K562 (cell line): ENCODE data around the gene CHRDL1. TPM values are rescaled to one million over a fixed set of nuclear protein-coding genes. Genes with fewer than 3 reads are reported as not detected.

Experiments
- ATAC-seq: fragments of 200-7000 bp; cut with Tn5 transposase; 3 replicates; pipeline ENCODE4 v1.9.1; 2020; ENCODE audit warnings: moderate library complexity
- BruUV-seq: library from RNA; stranded (reverse); fragments of 400-500 nt; replicated peaks from 2 replicates; lab custom pipeline; 2021; lab: Mats Ljungman, UMichigan
- CTCF ChIA-PET: fragments of 300-600 bp; formaldehyde crosslinking; extraction: SDS; loops from one replicate; lab custom pipeline; 2021; ENCODE audit warnings: low intra/inter-chr PET ratio; lab: Yijun Ruan, JAX
- POLR2A ChIA-PET: fragments of 300-600, 350-650 bp; sonication (Branson Sonifier 250); formaldehyde crosslinking; extraction: SDS; loops from one replicate; lab custom pipeline; 2021; ENCODE audit warnings: antibody characterized with exemption, inconsistent platforms; lab: Yijun Ruan, JAX
- DNase-seq, 4 experiments: peaks; one replicate each; pipeline versions ENCODE4 v3.0.0 to v3.0.0-alpha.2; 2011 to 2018; ENCODE audit warnings: low spot score in 3 of 4, mixed read lengths in 3 of 4; ENCODE audit errors: extremely low read depth in 1 of 4
- FAIRE-seq: peaks from 2 replicates; lab custom pipeline; 2011; peaks lifted over from hg19 to GRCh38; lab: Jason Lieb, UNC
- H2AFZ ChIP-seq: 2 replicates; pipeline ENCODE4 v1.6.0; 2011; ENCODE audit warnings: low read depth, low read length, control low read depth, inconsistent platforms
- H3K27ac ChIP-seq: fragments of 200-600 bp; 3 replicates; pipeline ENCODE4 v1.8.0; 2011; ENCODE audit warnings: low read depth, mild to moderate bottlenecking, control low read depth, inconsistent platforms, low read length, moderate library complexity, mixed read lengths; ENCODE audit errors: extremely low read depth
- H3K27me3 ChIP-seq, 2 experiments: fragments of 300-600 bp in 1 of 2; 2 replicates in 1 of 2; 3 replicates in 1 of 2; pipeline versions ENCODE4 v1.6.0 to v1.8.0; 2011; ENCODE audit warnings: inconsistent platforms in 2 of 2, low read length in 2 of 2, mild to moderate bottlenecking in 1 of 2, mixed read lengths in 1 of 2, moderate library complexity in 1 of 2; ENCODE audit not compliant: control insufficient read depth in 2 of 2, insufficient read depth in 2 of 2
- H3K36me3 ChIP-seq: fragments of 300-600 bp; 3 replicates; pipeline ENCODE4 v1.8.0; 2011; ENCODE audit warnings: mild to moderate bottlenecking, low read length, inconsistent platforms; ENCODE audit not compliant: control insufficient read depth, insufficient read depth
- H3K4me1 ChIP-seq, 2 experiments: fragments of 200-600 bp in 1 of 2; replicated peaks in 1 of 2; 2 replicates in 1 of 2; 3 replicates in 1 of 2; pipeline versions ENCODE4 v1.5.1 to v1.8.0; 2011; ENCODE audit warnings: inconsistent platforms in 2 of 2, low read length in 2 of 2, mild to moderate bottlenecking in 1 of 2, mixed read lengths in 1 of 2, moderate library complexity in 1 of 2; ENCODE audit not compliant: control insufficient read depth in 2 of 2, insufficient read depth in 2 of 2
- H3K4me2 ChIP-seq: 2 replicates; pipeline ENCODE4 v1.6.1; 2011; ENCODE audit warnings: low read length, control low read depth, inconsistent platforms, mixed read lengths; ENCODE audit not compliant: insufficient read depth
- H3K4me3 ChIP-seq: fragments of 200-600 bp; sonication (generic), shearing (Covaris generic); 2 replicates; pipeline ENCODE4 v1.5.1; 2016; ENCODE audit warnings: control low read depth, inconsistent platforms
- H3K79me2 ChIP-seq: fragments of 200-600 bp; 3 replicates; pipeline ENCODE4 v1.8.0; 2011; ENCODE audit warnings: low read length, inconsistent platforms; ENCODE audit not compliant: control insufficient read depth, insufficient read depth
- H3K9ac ChIP-seq, 2 experiments: 2 replicates each; pipeline versions ENCODE4 v1.6.0 to v1.6.1; 2011; ENCODE audit warnings: low read depth in 2 of 2, low read length in 2 of 2, control low read depth in 1 of 2, inconsistent platforms in 1 of 2, mild to moderate bottlenecking in 1 of 2, mixed read lengths in 1 of 2; ENCODE audit not compliant: insufficient read depth in 1 of 2
- H3K9me1 ChIP-seq: one replicate; pipeline ENCODE4 v1.6.0; 2011; ENCODE audit warnings: inconsistent platforms, mild to moderate bottlenecking, low read length, moderate library complexity; ENCODE audit not compliant: control insufficient read depth, insufficient read depth
- H3K9me3 ChIP-seq: replicated peaks from 2 replicates; pipeline ENCODE4 v1.5.1; 2011; ENCODE audit warnings: low read depth, low read length, inconsistent platforms; ENCODE audit not compliant: control insufficient read depth, insufficient read depth
- H4K20me1 ChIP-seq: replicated peaks from 2 replicates; pipeline ENCODE4 v1.6.1; 2011; ENCODE audit warnings: low read length, inconsistent platforms, mixed read lengths; ENCODE audit not compliant: control insufficient read depth, insufficient read depth
- CHD4 ChIP-seq: fragments of 200-600 bp; sonication (generic); IDR thresholded peaks from 3 replicates; pipeline ENCODE4 v1.6.1; 2012; ENCODE audit warnings: low read depth, mild to moderate bottlenecking, mixed read lengths, low read length, inconsistent platforms; ENCODE audit not compliant: insufficient read depth, insufficient replicate concordance, poor library complexity, severe bottlenecking
- CREBBP ChIP-seq: IDR thresholded peaks from one replicate; pipeline ENCODE4 v1.6.1; 2012; ENCODE audit warnings: low read depth, mild to moderate bottlenecking, control low read depth, inconsistent platforms, low read length
- GATAD2A ChIP-seq: fragments of 450-650 bp; IDR thresholded peaks from 2 replicates; pipeline ENCODE4 v1.6.1; 2017
- GTF2F1 ChIP-seq: IDR thresholded peaks from 2 replicates; pipeline ENCODE4 v1.6.1; 2011; ENCODE audit warnings: low read depth, low read length, improper control_type of control experiment
- HDAC1 ChIP-seq, 2 experiments: fragments of 450-650 bp; IDR thresholded peaks; 2 replicates each; pipeline ENCODE4 v1.6.1; 2016 to 2017; ENCODE audit warnings: inconsistent platforms in 1 of 2, mild to moderate bottlenecking in 1 of 2, moderate library complexity in 1 of 2
- RHOXF2B ChIP-seq: fragments of 250-450 bp; sonication (Bioruptor Pico); conservative IDR thresholded peaks from 2 replicates; pipeline ENCODE4 v1.5.1; 2021
- TAF15 ChIP-seq: fragments of 200-400 bp; formaldehyde crosslinking; IDR thresholded peaks from 2 replicates; pipeline ENCODE4 v1.6.1; 2017; ENCODE audit warnings: mild to moderate bottlenecking, low read depth, low read length, moderate library complexity
- TAL1 ChIP-seq: fragments of 450-650 bp; IDR thresholded peaks from 2 replicates; pipeline ENCODE4 v1.6.1; 2016; ENCODE audit warnings: mild to moderate bottlenecking
- ZNF23 ChIP-seq: fragments of 250-450 bp; sonication (Bioruptor Pico); IDR thresholded peaks from 2 replicates; pipeline ENCODE4 v1.4.0; 2020; ENCODE audit warnings: mild to moderate bottlenecking
- ZNF239 ChIP-seq: fragments of 250-450 bp; sonication (Bioruptor Pico); IDR thresholded peaks from 2 replicates; pipeline ENCODE4 v1.4.0; 2020; ENCODE audit warnings: mild to moderate bottlenecking
- ZNF551 ChIP-seq: fragments of 250-450 bp; sonication (Bioruptor Pico); IDR thresholded peaks from 2 replicates; pipeline ENCODE4 v1.5.0; 2021; ENCODE audit warnings: mild to moderate bottlenecking, moderate library complexity
- WGBS: fragments of 100-300 bp; shearing (Covaris generic); methylation state at CpG from one replicate; pipeline ENCODE4 v1.1.6; 2016; ENCODE audit warnings: low coverage, mixed read lengths; ENCODE audit not compliant: insufficient coverage; ENCODE audit errors: missing lambda C conversion rate; 5-methylcytosine and 5-hydroxymethylcytosine counted together
- in situ Hi-C: fragments of 300-500 bp; cut with MboI; formaldehyde crosslinking; loops from 4 replicates; pipeline ENCODE4 v1.15.0; 2018; ENCODE audit warnings: inconsistent platforms, mixed read lengths
- intact Hi-C: fragments of 100-400 bp; cut with micrococcal nuclease; formaldehyde crosslinking; loops from 2 replicates; pipeline ENCODE4 v1.14.2; 2022
- polyA plus RNA-seq, 8 experiments: library from polyadenylated mRNA; depleted of rRNA in 4 of 8; stranded (reverse) in 5 of 8; unstranded in 3 of 8; fragments of >200 nt; fragmentation: Nextera tagmentation in 2 of 8; fragmentation: Illumina TruSeq in 1 of 8; extraction: Ambion mirVana in 2 of 8; extraction: Trizol in 1 of 8; gene quantifications; 2 replicates each; pipeline versions ENCODE4 v1.2.1 to v1.2.3, GENCODE V29; 2011 to 2014; ENCODE audit warnings: inconsistent platforms in 1 of 8, missing spikeins in 1 of 8
- total RNA-seq, 7 experiments: library from RNA; depleted of rRNA in 6 of 7; stranded (reverse); fragments of >200 nt in 6 of 7; fragmentation: Illumina TruSeq in 2 of 7; extraction: Trizol in 2 of 7; gene quantifications; 2 replicates each; pipeline versions ENCODE4 v1.2.1 to v1.2.3, GENCODE V29; 2011 to 2021; ENCODE audit warnings: low replicate concordance in 1 of 7
- TF ChIP-seq, protein P1 (sequence below): fragments of 450-650 bp; formaldehyde crosslinking; IDR thresholded peaks from 2 replicates; pipeline ENCODE4 v1.4.0; 2020; ENCODE audit warnings: mild to moderate bottlenecking, moderate library complexity
- TF ChIP-seq, protein P2 (sequence below): fragments of 450-650 bp; IDR thresholded peaks from 2 replicates; pipeline ENCODE4 v1.6.1; 2017; ENCODE audit warnings: antibody characterized with exemption, mild to moderate bottlenecking

CHRDL1 gene
- total and polyA plus RNA-seq, 9 of the 15 experiments (the other 6 are each of a cell fraction or from before 2014, with no cell fraction given): not detected

DNA sequence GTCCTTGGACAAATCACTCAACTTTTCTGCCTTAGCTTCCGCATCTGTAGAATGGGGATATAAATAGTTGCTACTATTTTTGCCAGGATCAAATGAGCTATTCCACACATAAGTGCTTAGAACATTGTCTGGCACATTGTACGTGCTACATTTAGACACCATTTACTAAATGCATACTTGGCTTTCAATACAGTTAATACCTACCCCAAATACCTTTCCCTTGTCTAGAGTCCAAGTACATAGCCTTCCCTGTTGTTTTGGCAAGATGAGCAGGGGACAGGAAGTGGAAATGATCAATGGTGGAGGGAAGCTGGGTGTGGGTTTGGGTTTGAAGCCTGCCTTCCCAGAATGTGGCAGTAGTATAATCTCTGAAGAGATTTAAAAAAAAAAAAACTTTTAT is 82.0 kb downstream of the CHRDL1 start (continued):
- no peak for TF ChIP-seq TAL1

DNA sequence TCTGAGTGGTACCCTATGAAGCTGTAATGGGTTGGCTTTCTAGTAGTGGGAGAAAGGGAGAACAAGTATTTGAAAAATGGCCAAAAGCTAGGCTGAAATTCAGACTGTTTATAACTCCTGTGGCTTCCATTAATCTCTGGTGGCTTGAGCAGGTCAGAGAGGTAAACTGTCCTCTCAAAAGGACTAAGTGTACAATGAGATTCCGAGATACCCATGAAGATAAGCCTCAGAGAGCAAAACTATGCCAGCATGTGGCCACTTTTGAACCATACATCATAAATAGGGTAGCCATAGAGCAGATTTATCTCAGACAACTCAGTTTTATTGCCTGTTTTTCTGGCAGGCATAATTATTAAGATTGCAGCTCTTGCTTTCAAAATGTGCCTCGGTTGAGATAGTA is 89.2 kb downstream of the CHRDL1 start:
- POLR2A ChIA-PET: no interaction called here
- H4K20me1 ChIP-seq: no peaks in the 10 kb centered on the region
- H3K36me3 ChIP-seq: no peaks in the 10 kb centered on the region
- 0% methylated on average over 2 of the region's 2 CpGs for WGBS
- intact Hi-C loops: no loop called here
- DNase-seq (no peak), ATAC-seq (no peak), FAIRE-seq (no peak)
- no TSS peak for BruUV-seq
- no peaks in the 10 kb centered on the region for H3K4me1 ChIP-seq
- H3K4me3 ChIP-seq: no peak overlapping the region
- no peak overlapping the region for H3K9ac ChIP-seq
- H3K9me1 ChIP-seq: no peaks in the 10 kb centered on the region
- H2AFZ ChIP-seq: no peak overlapping the region
- in situ Hi-C loops: no loop called here
- H3K4me2 ChIP-seq: no peak overlapping the region
- H3K79me2 ChIP-seq: no peaks in the 10 kb centered on the region
- H3K27ac ChIP-seq: no peak overlapping the region
- no peaks in the 10 kb centered on the region for H3K27me3 ChIP-seq
- H3K9me3 ChIP-seq: no peaks in the 10 kb centered on the region
- CTCF ChIA-PET: no interaction called here
- TF ChIP-seq CHD4 (no peak), RHOXF2B (CRISPR knock-in tag) (no peak), GTF2F1 (no peak), GATAD2A (no peak), ZNF239 (no peak), HDAC1 (IDR thresholded peaks at IDR 0.05) (no peak), ZNF23 (CRISPR knock-in tag) (no peak), TAF15 (no peak), ZNF551 (no peak), CREBBP (no peak)
- TF ChIP-seq, protein P1, sequence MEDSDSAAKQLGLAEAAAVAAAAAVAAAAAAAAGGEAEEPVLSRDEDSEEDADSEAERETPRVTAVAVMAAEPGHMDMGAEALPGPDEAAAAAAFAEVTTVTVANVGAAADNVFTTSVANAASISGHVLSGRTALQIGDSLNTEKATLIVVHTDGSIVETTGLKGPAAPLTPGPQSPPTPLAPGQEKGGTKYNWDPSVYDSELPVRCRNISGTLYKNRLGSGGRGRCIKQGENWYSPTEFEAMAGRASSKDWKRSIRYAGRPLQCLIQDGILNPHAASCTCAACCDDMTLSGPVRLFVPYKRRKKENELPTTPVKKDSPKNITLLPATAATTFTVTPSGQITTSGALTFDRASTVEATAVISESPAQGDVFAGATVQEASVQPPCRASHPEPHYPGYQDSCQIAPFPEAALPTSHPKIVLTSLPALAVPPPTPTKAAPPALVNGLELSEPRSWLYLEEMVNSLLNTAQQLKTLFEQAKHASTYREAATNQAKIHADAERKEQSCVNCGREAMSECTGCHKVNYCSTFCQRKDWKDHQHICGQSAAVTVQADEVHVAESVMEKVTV (CRISPR knock-in tag): no peak
- TF ChIP-seq, protein P2, sequence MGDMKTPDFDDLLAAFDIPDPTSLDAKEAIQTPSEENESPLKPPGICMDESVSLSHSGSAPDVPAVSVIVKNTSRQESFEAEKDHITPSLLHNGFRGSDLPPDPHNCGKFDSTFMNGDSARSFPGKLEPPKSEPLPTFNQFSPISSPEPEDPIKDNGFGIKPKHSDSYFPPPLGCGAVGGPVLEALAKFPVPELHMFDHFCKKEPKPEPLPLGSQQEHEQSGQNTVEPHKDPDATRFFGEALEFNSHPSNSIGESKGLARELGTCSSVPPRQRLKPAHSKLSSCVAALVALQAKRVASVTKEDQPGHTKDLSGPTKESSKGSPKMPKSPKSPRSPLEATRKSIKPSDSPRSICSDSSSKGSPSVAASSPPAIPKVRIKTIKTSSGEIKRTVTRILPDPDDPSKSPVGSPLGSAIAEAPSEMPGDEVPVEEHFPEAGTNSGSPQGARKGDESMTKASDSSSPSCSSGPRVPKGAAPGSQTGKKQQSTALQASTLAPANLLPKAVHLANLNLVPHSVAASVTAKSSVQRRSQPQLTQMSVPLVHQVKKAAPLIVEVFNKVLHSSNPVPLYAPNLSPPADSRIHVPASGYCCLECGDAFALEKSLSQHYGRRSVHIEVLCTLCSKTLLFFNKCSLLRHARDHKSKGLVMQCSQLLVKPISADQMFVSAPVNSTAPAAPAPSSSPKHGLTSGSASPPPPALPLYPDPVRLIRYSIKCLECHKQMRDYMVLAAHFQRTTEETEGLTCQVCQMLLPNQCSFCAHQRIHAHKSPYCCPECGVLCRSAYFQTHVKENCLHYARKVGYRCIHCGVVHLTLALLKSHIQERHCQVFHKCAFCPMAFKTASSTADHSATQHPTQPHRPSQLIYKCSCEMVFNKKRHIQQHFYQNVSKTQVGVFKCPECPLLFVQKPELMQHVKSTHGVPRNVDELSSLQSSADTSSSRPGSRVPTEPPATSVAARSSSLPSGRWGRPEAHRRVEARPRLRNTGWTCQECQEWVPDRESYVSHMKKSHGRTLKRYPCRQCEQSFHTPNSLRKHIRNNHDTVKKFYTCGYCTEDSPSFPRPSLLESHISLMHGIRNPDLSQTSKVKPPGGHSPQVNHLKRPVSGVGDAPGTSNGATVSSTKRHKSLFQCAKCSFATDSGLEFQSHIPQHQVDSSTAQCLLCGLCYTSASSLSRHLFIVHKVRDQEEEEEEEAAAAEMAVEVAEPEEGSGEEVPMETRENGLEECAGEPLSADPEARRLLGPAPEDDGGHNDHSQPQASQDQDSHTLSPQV: no peak
